DMS53 (cell line): ENCODE results near the gene IAH1.

ENCODE experiments used
- DNase-seq: peaks from one replicate; lab custom pipeline; 2025; lab: John Stamatoyannopoulos, UW

IAH1 gene, protein sequence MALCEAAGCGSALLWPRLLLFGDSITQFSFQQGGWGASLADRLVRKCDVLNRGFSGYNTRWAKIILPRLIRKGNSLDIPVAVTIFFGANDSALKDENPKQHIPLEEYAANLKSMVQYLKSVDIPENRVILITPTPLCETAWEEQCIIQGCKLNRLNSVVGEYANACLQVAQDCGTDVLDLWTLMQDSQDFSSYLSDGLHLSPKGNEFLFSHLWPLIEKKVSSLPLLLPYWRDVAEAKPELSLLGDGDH

DNA sequence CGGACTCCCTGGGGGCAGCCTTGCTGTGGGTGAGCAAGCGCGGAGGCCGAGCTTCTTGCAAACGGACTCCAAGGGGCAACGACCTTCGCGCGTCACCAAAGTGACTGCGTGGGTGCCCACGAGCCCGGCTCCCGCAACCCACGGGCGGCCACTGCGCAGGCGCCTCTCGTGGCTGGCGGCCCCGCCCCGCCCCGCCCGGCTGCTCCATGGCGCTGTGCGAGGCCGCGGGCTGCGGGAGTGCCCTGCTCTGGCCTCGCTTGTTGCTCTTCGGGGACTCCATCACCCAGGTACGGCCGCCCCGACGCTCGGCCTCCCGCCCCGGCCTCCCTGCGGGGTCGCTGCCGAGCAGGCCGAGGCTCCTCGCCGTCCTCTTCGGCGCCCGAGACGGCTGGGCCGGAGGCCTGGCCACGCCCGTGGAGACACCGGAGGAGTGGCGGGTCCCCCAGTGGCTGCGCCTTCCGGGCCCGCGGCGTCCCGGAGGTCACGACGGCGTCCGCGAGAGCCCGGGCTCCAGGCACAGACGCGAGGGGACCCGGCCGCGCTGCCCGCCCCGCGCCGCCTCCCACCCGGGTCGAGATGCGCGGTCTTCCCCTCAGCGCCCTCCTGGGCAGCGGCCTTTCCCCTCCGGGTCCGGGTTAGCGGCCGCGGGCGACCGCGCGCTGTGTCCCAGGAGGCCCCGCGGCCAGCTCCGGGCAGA lies at the start of gene IAH1:
Gene IAH1, plus strand, starts transcription at position 191 of the 697 bp plus-strand sequence. Its CDS starts 16 bp downstream, at position 207.
- peak; percentile 72 for DNase-seq

DNA sequence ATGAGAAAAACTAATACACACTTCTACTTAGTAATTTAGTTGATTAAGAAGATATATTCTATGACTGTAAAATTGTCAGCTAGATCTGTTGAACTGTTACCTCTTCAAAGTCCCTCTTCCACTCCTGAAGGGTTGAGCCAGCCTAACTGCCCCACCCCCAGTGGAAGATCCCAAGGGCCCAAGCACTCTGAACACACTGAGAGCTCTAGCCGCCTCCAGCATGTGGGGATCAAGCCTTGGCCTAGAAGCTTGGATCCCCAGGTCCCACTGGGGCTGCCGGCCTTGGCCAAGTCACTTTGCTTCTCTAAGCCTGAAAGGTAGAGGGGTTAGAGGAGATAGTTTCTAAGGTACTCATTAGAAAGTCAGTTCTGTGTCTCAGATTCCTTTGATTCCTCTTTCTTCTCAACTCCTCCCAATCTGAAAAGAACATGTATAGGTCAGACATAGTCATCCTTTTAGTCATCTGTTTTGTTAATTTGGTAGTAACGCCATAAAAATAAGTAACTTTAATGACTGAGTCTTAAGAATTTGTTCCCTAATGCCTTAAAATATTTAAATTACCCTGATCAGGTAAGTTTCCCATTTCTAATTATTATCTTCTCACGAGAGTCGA lies 45.3 kb upstream of the IAH1 start:
- DNase-seq = no peak

DNA sequence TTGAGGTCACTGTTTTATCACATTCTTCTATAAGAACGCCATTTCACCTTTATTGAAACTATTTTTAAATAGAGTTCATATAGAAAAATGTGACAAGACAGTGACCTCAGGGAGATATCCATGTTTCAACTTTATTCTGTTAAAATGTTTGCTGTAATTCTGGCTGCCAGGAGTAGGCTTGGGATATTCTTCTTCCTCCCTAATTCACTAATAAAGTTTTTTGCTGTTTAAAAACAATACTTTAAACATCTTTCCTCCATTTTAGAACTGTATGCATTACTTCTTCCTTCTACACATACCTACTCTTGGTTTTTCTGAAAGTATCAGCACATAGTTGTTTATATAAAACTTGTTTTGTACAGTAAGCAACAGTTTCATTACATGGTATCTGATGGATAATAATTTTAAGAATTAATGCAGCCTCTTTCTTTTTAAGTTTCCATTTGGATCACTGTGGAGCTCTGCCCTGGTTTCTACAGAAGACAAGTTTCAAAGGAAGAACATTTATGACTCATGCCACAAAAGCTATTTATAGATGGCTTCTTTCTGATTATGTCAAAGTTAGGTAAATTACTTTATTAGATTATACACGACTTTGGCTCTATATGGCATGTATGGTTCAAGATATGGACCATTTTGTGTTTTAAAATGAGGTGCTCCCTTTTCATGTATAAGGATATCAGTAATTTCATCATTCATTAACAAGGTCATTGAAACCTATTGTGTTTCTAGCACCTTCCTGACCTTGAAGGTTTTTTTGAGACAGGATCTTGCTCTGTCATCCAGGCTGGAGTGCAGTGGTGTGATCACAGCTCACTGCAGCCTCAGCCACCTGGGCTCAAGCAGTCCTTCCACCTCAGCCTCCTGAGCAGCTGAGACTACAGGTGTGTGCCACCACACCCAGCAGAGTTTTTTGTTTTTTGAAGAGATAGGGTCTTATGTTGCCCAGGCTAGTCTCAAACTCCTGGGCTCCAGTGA lies 43.7 kb upstream of the IAH1 start:
- no peak for DNase-seq

DNA sequence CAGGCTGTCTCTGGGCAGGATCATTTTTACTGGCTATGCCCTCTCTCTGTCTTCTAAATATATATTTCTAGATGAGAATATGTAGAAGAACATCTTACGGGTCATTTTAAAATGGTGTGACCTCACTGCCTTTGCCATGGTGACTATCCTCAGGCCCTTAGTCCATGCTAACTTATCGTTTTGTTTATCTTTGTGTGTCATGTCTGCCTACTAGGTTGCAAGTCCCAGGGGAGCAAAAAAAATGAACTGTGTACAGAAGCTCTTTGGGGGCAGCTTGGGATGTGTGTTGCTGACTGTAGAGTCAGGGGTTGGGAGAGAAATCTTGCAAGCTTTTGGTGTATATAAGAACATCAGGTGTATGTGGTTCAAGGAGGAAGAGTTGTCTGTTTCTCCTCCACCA lies 39.9 kb upstream of the IAH1 start:
- DNase-seq = no peak

DNA sequence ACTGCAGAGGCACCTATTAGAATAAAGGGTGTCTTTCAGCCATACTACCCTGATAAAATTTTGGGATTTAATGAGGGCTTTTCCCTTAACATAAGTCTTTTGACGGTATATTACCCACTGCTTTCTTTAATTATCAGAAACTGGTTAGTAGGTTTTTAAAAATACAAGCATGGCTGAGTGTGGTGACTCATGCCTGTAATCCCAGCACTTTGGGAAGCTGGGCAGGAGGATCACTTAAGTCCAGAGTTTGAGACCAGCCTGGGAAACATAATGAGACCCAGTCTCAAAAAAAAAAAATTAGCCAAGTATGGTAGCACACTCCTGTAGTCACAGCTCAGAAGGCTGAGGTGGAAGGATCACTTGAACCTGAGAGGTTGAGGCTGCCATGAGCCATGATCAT lies 34.8 kb upstream of the IAH1 start:
- DNase-seq = no peak

DNA sequence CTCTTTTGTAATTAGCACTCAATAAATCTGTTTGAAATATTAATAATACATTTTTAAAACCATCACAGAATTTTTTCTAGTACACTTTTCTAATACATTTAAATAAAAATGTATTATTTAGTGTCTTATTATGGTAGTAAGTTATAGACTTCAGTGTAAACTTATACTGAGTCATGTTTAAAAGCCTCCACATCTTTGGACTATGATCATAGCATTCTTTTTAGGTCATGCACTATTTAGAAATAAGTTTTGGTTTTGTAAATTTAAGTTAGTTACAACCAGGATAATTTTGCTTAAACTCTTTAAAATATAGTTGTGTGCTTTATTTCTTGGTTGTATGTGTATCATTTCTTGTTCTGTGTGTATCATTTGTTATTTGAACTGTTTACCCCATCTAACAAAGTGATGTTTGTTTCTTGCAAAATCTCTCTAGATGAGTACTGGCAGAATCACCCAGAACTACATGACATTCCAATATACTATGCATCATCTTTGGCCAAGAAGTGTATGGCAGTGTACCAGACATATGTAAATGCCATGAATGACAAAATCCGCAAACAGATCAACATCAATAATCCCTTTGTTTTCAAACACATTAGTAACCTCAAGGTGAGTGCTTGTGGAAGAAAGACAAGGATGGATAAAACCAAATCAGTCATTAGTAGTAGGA lies 34.2 kb upstream of the IAH1 start:
- DNase-seq = no peak

DNA sequence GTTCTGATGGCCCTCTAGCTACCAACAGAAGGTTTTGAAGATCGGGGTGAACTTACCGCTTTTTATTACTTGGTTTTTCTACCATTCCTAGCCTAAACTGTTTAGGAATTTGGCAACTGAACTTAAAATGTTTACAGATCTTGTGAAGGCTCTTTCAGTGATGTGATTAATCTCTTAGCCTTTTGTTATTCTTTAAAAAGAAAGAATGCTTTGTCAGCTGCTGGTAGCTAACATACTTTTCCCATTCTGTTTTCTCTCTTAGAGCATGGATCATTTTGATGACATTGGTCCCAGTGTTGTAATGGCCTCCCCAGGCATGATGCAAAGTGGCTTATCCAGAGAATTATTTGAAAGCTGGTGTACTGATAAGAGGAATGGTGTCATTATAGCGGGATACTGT lies 32.8 kb upstream of the IAH1 start:
- DNase-seq = no peak

DNA sequence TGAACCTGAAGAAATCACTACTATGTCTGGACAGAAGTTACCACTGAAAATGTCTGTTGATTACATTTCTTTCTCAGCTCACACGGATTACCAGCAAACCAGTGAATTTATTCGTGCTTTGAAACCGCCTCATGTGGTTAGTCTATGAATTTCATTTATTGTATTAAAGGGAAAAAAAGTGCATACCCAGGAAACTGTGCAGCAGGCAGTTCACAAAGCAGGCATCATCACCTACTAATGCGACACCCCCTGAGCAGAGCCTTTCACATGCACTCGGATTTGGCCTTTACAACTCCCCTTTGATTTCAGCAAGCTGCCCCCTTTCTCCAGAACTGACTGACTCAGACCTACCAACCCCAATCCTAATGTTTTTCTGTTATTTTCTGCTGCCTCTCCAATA lies 30.8 kb upstream of the IAH1 start:
- DNase-seq = no peak

DNA sequence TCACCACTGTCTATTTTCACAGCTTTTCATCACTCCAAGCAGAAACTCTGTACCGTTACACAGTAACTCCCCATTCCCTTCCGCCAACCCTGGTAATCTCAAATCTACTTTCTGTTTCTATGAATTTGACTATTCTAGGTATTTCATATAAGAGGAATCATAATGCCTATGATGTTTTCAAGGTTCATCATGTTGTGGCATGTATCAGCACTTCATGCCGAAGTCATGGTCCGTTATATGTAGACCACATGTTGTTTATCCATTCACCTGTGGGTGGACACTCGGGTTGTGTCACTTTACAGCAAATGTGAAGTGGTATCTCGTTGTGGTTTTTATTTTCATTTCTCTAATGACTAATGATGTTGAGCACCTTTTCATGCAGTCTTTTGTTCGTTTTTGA lies 29.3 kb upstream of the IAH1 start:
- no peak for DNase-seq

DNA sequence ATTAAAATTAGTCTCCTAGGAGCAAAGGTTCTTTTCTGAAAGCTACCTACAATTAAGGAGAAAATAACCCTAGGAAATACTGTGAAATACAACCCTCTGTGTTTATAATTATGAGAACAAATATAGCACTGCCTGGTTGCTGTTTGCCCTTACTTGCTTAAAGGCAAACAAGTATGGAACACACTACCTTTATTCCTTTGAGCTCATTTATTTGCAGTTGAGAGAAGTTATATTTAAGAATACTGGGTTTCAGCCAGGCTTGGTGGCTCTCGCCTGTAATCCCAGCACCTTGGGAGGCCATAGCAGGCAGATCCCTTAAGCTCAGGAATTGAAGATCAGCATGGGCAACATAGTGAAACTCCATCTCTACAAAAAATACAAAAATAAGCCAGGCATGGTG lies 23.1 kb upstream of the IAH1 start:
- no peak for DNase-seq

DNA sequence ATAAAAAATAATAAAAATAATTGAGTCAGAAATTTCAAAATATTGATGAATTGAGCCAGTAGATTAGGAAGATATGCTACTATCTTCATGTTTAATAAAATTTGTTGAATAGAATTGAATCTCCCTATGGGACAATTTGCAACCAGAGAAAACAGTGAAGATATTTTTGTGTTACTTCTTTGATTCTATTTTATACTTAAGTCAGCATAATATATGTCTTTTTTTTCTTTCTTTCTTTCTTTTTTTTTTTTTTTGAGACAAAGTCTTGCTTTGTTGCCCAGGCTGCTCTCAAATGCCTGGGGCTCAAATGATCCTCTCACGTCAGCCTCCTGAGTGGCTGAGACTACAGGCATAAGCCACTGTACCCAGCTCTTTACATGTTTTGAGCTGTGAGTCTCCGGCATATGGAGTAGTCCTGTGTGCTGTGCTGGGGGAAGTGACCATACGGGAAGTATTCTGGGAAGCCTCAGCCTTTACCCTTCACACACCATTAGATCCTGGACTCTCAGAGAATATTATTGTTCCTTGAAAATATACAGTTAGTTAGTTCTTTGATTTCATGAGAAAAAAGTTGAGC lies 13.8 kb upstream of the IAH1 start:
- DNase-seq = no peak

DNA sequence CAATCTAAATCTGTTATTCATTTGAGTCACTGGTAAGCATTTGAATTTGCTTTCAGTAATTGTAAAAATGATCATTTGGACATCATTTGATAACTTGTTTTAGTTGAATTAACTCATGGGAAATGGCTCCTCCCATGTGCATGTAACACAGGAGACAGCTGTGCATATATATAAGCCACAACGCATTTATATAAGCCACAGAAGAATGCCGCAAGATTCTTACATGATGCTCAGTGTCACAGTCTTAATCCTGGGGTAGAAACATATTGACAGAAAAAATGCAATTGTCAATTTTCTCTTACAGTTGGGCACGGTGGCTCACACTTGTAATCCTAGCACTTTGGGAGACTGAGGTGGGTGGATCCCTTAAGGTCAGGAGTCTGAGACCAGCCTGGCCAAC lies 13.3 kb upstream of the IAH1 start:
- no peak for DNase-seq

DNA sequence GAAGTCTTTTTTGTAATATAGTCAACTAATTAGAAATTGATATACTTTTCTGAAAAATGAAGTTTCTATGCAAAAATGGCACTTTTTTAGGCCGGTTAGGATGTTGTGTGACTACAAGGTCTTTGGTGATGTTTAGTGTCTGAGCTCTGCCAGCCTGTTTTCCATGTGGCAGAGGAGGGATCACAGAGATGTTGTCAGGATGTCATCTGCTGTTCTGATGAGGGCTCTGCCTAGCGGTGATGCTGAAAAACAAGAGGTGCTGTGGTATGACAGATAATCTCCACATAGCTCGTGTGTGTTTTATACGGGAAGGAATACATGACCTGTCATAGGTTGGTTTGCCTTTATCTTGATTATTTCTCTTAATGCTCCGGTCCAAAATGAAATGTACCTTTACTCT lies 12.0 kb upstream of the IAH1 start:
- DNase-seq = peak; percentile 39

DNA sequence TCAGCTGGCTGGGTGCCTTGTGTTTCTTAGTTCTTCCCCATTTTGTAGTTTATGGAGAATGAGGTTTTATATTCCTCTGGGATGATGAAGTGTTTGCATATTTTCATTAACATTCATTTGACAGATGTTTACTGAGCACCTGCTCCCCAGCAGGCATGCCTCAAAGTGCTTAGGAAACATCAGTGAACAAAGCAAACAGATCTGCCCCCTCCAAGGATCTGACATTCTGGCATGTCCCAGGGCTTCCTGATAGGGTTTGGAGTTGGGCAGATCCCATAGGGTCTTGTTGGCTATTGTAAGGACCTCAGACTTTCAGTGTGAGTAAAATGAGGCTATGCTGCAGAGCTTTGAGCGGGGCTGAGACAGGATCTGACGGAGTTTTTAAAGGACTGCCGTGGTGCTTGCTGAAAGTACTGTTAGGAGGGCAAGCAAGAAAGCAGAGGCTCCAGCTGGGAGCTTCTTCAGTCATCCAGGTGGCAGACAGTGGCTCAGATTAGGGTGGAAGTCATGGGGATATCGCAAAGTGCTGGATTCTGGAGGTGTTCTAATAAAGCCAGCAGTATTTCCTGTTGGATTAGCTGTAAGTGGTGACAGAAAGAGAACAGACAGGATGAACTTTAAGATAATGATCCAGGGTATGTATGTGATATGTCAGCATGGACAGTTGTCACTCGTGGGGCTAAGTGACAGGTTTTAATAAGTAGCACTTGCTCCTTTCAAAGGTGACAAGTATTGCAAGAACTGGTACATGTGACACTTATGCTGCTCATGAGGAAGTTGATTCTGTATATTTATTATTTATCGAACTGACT lies 11.3 kb upstream of the IAH1 start:
- DNase-seq = peak; percentile 40

DNA sequence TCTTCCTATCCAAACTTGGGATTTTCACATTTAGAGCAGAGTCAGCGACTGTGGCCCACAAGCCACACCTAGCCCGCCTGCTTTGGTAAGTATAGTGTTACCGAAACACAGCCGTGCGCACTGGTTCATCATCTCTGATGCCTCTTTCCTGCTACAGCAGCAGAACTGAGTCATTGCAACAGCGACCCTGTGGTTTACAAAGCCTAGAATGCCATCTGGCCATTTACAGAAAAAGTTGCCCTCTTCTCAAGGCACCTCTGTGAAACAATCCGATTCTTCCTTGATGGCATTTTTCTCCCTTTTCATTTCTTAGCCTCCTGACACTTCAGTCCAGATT lies 10.7 kb upstream of the IAH1 start:
- DNase-seq = peak; percentile 31

DNA sequence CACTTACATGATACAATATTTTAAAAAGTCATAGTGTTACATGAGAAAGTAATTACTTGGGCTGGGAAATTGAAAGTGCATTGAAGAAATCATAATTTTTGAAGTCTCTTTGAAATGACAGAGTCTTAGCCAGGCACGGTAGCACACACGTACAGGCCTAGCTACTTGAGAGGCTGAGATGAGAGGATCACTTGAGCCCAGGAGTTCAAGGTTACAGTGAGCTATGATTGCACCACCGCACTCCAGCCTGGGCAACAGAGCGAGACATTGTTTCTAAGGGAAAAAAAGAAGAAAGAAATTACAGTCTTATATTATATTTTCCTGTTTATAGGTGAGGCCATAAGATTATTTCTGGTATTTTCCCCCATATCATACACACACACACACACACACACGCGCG lies 9.2 kb upstream of the IAH1 start:
- DNase-seq = no peak

DNA sequence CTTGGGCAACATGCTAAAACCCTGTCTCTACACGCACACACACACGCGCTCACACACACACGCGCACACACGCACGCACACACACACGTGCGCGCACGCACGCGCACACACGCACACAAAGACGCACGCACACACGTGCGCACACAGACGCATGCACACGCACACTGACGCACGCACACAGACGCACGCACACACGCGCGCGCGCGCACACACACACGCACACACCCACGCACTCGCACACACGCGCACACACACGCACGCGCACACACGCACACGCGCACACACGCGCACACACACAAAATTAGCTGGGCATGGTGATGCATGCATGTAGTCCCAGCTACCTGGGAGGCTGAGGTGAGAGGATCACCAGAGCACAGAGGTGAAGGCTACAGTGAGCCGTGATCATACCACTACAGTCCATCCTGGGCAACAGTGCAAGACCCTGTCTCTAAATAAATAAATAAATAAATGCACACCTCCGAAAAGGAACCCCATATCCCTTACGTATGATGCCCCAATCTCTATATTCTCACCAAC lies 8.1 kb upstream of the IAH1 start:
- no peak for DNase-seq

DNA sequence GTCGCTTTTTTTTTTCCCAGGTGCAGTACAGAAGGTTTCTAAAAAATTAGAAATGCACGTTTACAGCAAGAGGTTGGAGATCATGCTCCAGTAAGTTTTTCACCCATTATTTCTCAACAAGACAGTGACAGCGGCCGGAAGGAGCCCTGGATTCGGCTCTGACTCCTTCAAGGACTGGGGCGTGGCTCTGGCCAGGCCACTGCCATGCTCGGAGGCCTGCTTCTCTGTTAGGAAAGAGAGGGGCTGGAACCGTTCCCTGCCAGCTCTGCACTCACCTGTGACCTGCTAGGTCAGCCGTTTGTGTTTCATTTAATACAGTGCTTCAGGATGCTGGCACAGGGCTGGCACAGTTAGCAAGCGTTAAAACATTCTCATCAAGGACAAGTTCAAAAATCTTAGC lies 6.7 kb upstream of the IAH1 start:
- DNase-seq = no peak

DNA sequence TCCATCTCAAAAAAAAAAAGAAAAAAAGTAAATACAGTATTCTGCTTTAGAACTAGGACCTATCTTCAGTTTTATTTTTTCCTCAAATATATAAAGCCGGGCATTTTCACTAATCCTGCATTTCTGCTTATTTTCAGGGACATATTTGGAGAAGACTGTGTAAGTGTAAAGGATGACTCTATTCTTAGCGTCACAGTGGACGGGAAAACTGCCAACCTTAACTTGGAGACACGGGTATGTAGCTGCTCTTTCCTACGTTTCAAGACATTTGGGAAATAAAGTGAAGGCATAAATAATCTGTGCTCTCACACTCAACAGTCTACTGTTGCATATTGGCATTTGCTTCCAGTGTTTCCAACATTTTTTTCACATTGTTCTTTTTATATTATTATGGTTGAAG lies 3.1 kb upstream of the IAH1 start:
- no peak for DNase-seq

DNA sequence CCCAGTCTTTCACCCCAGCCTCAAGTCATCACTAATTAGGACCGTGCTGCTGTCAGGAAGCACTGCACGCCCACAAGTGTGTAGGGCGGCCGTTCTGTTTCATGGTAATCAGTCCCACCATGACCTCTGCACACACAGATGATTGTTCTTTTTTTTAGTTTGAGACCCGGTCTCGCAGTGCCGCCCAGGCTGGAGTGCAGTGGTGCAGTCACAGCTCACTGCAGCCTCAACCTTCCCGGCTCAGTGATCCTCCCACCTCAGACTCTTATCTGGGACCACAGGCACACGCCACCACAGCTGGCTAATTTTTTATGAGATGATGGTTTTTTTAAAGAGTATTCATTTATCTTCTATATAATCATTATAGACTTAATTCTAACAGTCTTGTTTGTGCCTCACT lies 1.8 kb upstream of the IAH1 start:
- DNase-seq = no peak
